Measurements from ENCODE around the gene KCNQ4.

- TF ChIP-seq CTCF (conservative IDR thresholded peaks at IDR 0.05) = no peak
- TF ChIP-seq EZH2 (IDR thresholded peaks at IDR 0.05; ENCODE audit: low read depth) = no peak
Observed at GRCh38 chr1:40758004-40758403, 25.6 kb upstream of the KCNQ4 start.

Data from PC-9 (cell line).